ENCODE measurements around the gene HOXC11. TPM values are rescaled to one million over a fixed set of nuclear protein-coding genes. Genes with fewer than 3 reads are reported as not detected.

Gene HOXC11
- total RNA-seq, 1 donor from 2014 or later, result 0.23 TPM

GRCh38 chr12:54019091-54019811 is 46.3 kb downstream of the HOXC11 start:
- no peak for DNase-seq (ENCODE audit: extremely low read depth, low read depth, low spot score)

- no peak for DNase-seq (ENCODE audit: extremely low read depth, low read depth, low spot score)
Measured at GRCh38 chr12:54019924-54020590, 47.1 kb downstream of the HOXC11 start.

GRCh38 chr12:54020591-54021405 is 47.9 kb downstream of the HOXC11 start:
- DNase-seq (ENCODE audit: extremely low read depth, low read depth, low spot score), result no peak

GRCh38 chr12:54021432-54022013 is 48.6 kb downstream of the HOXC11 start:
- DNase-seq (ENCODE audit: extremely low read depth, low read depth, low spot score), result no peak

- DNase-seq (ENCODE audit: extremely low read depth, low read depth, low spot score), result no peak
Measured at GRCh38 chr12:54022960-54023884, 50.3 kb downstream of the HOXC11 start.

- no peak for DNase-seq (ENCODE audit: extremely low read depth, low read depth, low spot score)
Measured at GRCh38 chr12:54024127-54024526, 51.2 kb downstream of the HOXC11 start.

- DNase-seq (ENCODE audit: extremely low read depth, low read depth, low spot score), result no peak
Measured at GRCh38 chr12:54024581-54025305, 51.8 kb downstream of the HOXC11 start.

GRCh38 chr12:54025499-54026405 is 52.8 kb downstream of the HOXC11 start:
- no peak for DNase-seq (ENCODE audit: extremely low read depth, low read depth, low spot score)

- no peak for DNase-seq (ENCODE audit: extremely low read depth, low read depth, low spot score)
Measured at GRCh38 chr12:54026640-54027441, 53.9 kb downstream of the HOXC11 start.

Other genes with a start within 250 kb of the HOXC11 start
- gene CALCOCO1, start 245.7 kb upstream of the HOXC11 start, total RNA-seq, result 53.5 and 70.5 TPM in 2 replicates
- gene CISTR, start 221.1 kb upstream of the HOXC11 start, total RNA-seq, result not detected in 2 replicates
- gene HOXC13, start 34.3 kb upstream of the HOXC11 start, total RNA-seq, result not detected in 2 replicates
- not detected in 2 replicates for gene HOXC12, start 18.2 kb upstream of the HOXC11 start, total RNA-seq
- gene HOTAIR, start 1.8 kb downstream of the HOXC11 start, total RNA-seq, result 0.12 TPM in 1 of 2 replicates, not detected in the other
- 1.2 and 6.1 TPM in 2 replicates for gene HOXC10, start 12.0 kb downstream of the HOXC11 start, total RNA-seq
- 4.0 and 5.7 TPM in 2 replicates for gene HOXC9, start 27.0 kb downstream of the HOXC11 start, total RNA-seq
- gene HOXC8, start 35.9 kb downstream of the HOXC11 start, total RNA-seq, result 0.15 and 0.82 TPM in 2 replicates
- gene HOXC6, start 55.3 kb downstream of the HOXC11 start, total RNA-seq, result 0.10 and 0.70 TPM in 2 replicates
- gene HOXC5, start 59.9 kb downstream of the HOXC11 start, total RNA-seq, result 0.12 TPM in 1 of 2 replicates, not detected in the other
- gene HOXC4, start 80.7 kb downstream of the HOXC11 start, total RNA-seq, result 0.10 and 0.47 TPM in 2 replicates
- 16.3 and 19.0 TPM in 2 replicates for gene SMUG1, start 215.9 kb downstream of the HOXC11 start, total RNA-seq